Panc1 (cell line): ENCODE data around the gene USH1C. TPM values are rescaled to one million over a fixed set of nuclear protein-coding genes. Genes with fewer than 3 reads are reported as not detected.

Experiments used
- ATAC-seq: fragments of 200-7000 bp; cut with Tn5 transposase; 2 replicates; pipeline ENCODE4 v1.9.1; 2020; ENCODE audit warnings: mild to moderate bottlenecking, moderate library complexity
- BruUV-seq: library from RNA; stranded (reverse); fragments of 400-500 nt; replicated peaks from 2 replicates; lab custom pipeline; 2021; lab: Mats Ljungman, UMichigan
- CTCF ChIA-PET: fragments of 300-600 bp; sonication (Branson Sonifier 250); formaldehyde crosslinking; loops from one replicate; lab custom pipeline; 2022; ENCODE audit warnings: antibody characterized with exemption; lab: Charles Lee
- POLR2A ChIA-PET: fragments of 300-600 bp; sonication (Branson Sonifier 250); formaldehyde crosslinking; loops from one replicate; lab custom pipeline; 2022; ENCODE audit warnings: antibody characterized with exemption; lab: Charles Lee
- DNase-seq: peaks from one replicate; pipeline ENCODE4 v3.0.0-alpha.2; 2010; ENCODE audit warnings: low read depth, low spot score
- H3K27ac ChIP-seq: 2 replicates; pipeline ENCODE4 v1.5.1; 2011; ENCODE audit warnings: mild to moderate bottlenecking, low read length, inconsistent platforms
- H3K27me3 ChIP-seq: fragments of 200-500 bp; sonication (Bioruptor generic); 2 replicates; pipeline ENCODE4 v1.6.0; 2014; ENCODE audit warnings: low read length, inconsistent platforms; ENCODE audit not compliant: control insufficient read depth, insufficient read depth
- H3K36me3 ChIP-seq: fragments of 200-500 bp; sonication (Bioruptor generic); 2 replicates; pipeline ENCODE4 v1.5.1; 2014; ENCODE audit warnings: inconsistent platforms, mild to moderate bottlenecking, low read length, moderate library complexity; ENCODE audit not compliant: control insufficient read depth, insufficient read depth
- H3K4me1 ChIP-seq: 2 replicates; pipeline ENCODE4 v1.5.1; 2011; ENCODE audit warnings: inconsistent platforms, mild to moderate bottlenecking, low read length, moderate library complexity; ENCODE audit not compliant: control insufficient read depth, insufficient read depth
- H3K4me3 ChIP-seq, 2 experiments: 2 replicates each; pipeline ENCODE4 v1.5.1; 2011 to 2012; ENCODE audit warnings: low read depth in 2 of 2, low read length in 2 of 2, mild to moderate bottlenecking in 2 of 2, inconsistent platforms in 1 of 2, moderate library complexity in 1 of 2
- H3K9me3 ChIP-seq: fragments of 200-500 bp; sonication (Bioruptor generic); 2 replicates; pipeline ENCODE4 v1.5.1; 2014; ENCODE audit warnings: low read depth, mild to moderate bottlenecking, inconsistent platforms, low read length, moderate library complexity; ENCODE audit not compliant: control insufficient read depth, insufficient read depth
- POLR2AphosphoS5 ChIP-seq: IDR thresholded peaks from 2 replicates; pipeline ENCODE4 v1.6.1; 2012; ENCODE audit warnings: mild to moderate bottlenecking, low read depth, low read length, moderate library complexity
- SIN3A ChIP-seq: IDR thresholded peaks from 2 replicates; pipeline ENCODE4 v1.6.1; 2012; ENCODE audit warnings: low read depth, mild to moderate bottlenecking, low read length, moderate library complexity, borderline replicate concordance; ENCODE audit not compliant: insufficient read depth
- TCF7L2 ChIP-seq: IDR thresholded peaks from 2 replicates; pipeline ENCODE4 v1.6.1; 2011; ENCODE audit warnings: mild to moderate bottlenecking, low read depth, low read length, inconsistent platforms
- in situ Hi-C: cut with HindIII; loops from 2 replicates; pipeline ENCODE4 v1.10.0; 2016; ENCODE audit warnings: low sequenced_read_pairs, low pct_unique_long_range_greater_than_20kb
- intact Hi-C: fragments of 100-400 bp; cut with micrococcal nuclease; formaldehyde crosslinking; loops from one replicate; pipeline ENCODE4 v1.10.0; 2022; ENCODE audit not compliant: unreplicated experiment
- total RNA-seq: library from RNA; stranded (reverse); gene quantifications from one replicate; pipeline ENCODE4 v1.2.1, GENCODE V29; 2021; ENCODE audit not compliant: unreplicated experiment
- TF ChIP-seq, protein P1 (sequence below), 2 experiments: IDR thresholded peaks; 2 replicates each; pipeline ENCODE4 v1.6.1; 2011 to 2012; ENCODE audit warnings: low read depth in 2 of 2, control low read depth in 1 of 2, low read length in 1 of 2, mild to moderate bottlenecking in 1 of 2, moderate library complexity in 1 of 2; ENCODE audit not compliant: insufficient read depth in 1 of 2
- TF ChIP-seq, protein P2 (sequence below): fragments of 450-650 bp; IDR thresholded peaks from 2 replicates; pipeline ENCODE4 v1.5.1; 2017; ENCODE audit warnings: mild to moderate bottlenecking

Gene USH1C
- total RNA-seq, 1 experiment from 2014 or later, result not detected

DNA sequence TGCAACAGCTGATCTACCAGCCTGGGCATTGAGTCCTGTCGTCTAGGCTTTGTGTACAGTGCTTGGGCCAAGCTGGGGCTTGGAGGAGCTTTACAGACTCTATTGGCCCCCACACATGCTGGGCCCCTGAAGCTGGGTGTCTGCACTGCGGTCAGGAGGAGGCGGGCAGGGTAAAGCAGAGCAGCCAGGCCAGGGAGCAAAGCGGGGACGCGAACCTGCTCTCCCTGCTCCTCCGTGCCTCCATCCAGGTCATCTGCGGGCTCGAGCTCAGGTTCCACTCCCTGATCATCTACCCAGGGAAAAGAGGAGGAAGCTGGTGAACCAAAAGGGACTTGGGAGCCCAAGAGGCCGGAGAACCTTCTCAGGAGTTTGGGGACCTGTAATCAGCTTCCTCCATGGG lies 27.0 kb downstream of the USH1C start:
- POLR2A ChIA-PET, result no interaction called here
- intact Hi-C loops, result no loop called here
- no peak for TF ChIP-seq SIN3A
- TF ChIP-seq, protein P1, sequence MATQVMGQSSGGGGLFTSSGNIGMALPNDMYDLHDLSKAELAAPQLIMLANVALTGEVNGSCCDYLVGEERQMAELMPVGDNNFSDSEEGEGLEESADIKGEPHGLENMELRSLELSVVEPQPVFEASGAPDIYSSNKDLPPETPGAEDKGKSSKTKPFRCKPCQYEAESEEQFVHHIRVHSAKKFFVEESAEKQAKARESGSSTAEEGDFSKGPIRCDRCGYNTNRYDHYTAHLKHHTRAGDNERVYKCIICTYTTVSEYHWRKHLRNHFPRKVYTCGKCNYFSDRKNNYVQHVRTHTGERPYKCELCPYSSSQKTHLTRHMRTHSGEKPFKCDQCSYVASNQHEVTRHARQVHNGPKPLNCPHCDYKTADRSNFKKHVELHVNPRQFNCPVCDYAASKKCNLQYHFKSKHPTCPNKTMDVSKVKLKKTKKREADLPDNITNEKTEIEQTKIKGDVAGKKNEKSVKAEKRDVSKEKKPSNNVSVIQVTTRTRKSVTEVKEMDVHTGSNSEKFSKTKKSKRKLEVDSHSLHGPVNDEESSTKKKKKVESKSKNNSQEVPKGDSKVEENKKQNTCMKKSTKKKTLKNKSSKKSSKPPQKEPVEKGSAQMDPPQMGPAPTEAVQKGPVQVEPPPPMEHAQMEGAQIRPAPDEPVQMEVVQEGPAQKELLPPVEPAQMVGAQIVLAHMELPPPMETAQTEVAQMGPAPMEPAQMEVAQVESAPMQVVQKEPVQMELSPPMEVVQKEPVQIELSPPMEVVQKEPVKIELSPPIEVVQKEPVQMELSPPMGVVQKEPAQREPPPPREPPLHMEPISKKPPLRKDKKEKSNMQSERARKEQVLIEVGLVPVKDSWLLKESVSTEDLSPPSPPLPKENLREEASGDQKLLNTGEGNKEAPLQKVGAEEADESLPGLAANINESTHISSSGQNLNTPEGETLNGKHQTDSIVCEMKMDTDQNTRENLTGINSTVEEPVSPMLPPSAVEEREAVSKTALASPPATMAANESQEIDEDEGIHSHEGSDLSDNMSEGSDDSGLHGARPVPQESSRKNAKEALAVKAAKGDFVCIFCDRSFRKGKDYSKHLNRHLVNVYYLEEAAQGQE (IDR thresholded peaks at IDR 0.05; ENCODE audit: insufficient read depth in 1 of 2, low read depth in 2 of 2, low read length in 1 of 2), result no peak
- TF ChIP-seq, protein P2, sequence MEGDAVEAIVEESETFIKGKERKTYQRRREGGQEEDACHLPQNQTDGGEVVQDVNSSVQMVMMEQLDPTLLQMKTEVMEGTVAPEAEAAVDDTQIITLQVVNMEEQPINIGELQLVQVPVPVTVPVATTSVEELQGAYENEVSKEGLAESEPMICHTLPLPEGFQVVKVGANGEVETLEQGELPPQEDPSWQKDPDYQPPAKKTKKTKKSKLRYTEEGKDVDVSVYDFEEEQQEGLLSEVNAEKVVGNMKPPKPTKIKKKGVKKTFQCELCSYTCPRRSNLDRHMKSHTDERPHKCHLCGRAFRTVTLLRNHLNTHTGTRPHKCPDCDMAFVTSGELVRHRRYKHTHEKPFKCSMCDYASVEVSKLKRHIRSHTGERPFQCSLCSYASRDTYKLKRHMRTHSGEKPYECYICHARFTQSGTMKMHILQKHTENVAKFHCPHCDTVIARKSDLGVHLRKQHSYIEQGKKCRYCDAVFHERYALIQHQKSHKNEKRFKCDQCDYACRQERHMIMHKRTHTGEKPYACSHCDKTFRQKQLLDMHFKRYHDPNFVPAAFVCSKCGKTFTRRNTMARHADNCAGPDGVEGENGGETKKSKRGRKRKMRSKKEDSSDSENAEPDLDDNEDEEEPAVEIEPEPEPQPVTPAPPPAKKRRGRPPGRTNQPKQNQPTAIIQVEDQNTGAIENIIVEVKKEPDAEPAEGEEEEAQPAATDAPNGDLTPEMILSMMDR, result no peak
- no peak for TF ChIP-seq TCF7L2
- no peak for TF ChIP-seq POLR2AphosphoS5
- in situ Hi-C loops, result no loop called here
- Histone ChIP-seq H3K9me3 (no peaks in the 10 kb centered on the region), H3K4me1 (no peaks in the 10 kb centered on the region), H3K27me3 (no peaks in the 10 kb centered on the region), H3K4me3 (no peak overlapping the region), H3K36me3 (no peaks in the 10 kb centered on the region), H3K27ac (no peak overlapping the region)
- ATAC-seq, result no peak
- DNase-seq, result no peak
- CTCF ChIA-PET, result interaction anchor here (0.6 kb wide), 1 partner anchor 82 kb away, joined by 3 read pairs; no protein-coding TSS in a partner anchor
- no TSS peak for BruUV-seq

DNA sequence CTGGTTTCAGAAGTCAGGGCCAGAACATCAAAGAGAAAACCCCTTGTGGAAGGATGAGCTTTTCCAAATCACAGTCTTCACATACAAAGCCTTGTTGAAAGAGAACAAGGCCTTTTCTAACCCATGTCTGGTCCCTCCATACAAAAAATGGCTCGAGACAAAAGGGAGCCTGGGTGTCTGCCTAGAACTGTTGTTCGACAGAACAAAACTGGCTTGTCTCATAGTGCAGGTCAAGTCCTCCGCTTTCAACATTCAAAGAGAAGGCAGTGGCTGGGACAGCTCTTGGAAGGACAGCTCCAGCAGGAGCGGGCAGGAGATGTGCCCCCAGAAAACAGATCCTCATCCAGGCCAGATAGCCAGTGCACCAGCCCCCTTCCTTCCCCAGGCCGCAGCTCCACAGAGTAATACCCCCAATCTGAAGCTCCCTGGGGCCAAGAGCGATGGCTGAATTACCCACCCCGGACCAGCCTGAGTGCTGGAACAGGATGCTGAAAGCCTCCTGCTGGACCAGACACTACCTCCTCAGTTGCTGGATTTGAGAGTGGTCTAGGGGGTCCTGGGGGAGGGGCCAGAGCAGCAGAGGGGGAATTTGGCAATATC lies 27.6 kb downstream of the USH1C start:
- in situ Hi-C loops, result no loop called here
- no peak for TF ChIP-seq SIN3A
- H3K4me1 ChIP-seq, result no peaks in the 10 kb centered on the region
- DNase-seq (no peak), ATAC-seq (no peak)
- no TSS peak for BruUV-seq
- H3K27me3 ChIP-seq, result no peaks in the 10 kb centered on the region
- CTCF ChIA-PET, result interaction anchor here (0.6 kb wide), 1 partner anchor 82 kb away, joined by 3 read pairs; no protein-coding TSS in a partner anchor
- H3K4me3 ChIP-seq, result no peak overlapping the region
- no peaks in the 10 kb centered on the region for H3K9me3 ChIP-seq
- no peak overlapping the region for H3K27ac ChIP-seq
- no peaks in the 10 kb centered on the region for H3K36me3 ChIP-seq
- POLR2A ChIA-PET, result no interaction called here
- intact Hi-C loops, result no loop called here

GRCh38 chr11:17515443-17516176 lies 28.6 kb downstream of the USH1C start:
- no TSS peak for BruUV-seq
- Histone ChIP-seq H3K4me1 (no peaks in the 10 kb centered on the region), H3K9me3 (no peaks in the 10 kb centered on the region), H3K27me3 (no peaks in the 10 kb centered on the region), H3K27ac (no peak overlapping the region), H3K4me3 (no peak overlapping the region), H3K36me3 (no peaks in the 10 kb centered on the region)
- no peak for TF ChIP-seq POLR2AphosphoS5
- TF ChIP-seq SIN3A, result no peak
- TF ChIP-seq, protein P2, result no peak
- in situ Hi-C loops, result no loop called here
- intact Hi-C loops, result no loop called here
- ChIA-PET CTCF (no interaction called here), POLR2A (no interaction called here)
- no peak for DNase-seq
- ATAC-seq, result no peak
